Peyer's patch (tissue), 4 donors: ENCODE results near the gene AKAP17A.

Experiments
- POLR2A ChIP-seq, 2 donors: fragments of 450-650 bp; IDR thresholded peaks; one replicate each; pipeline ENCODE4 v1.5.1; 2017; ENCODE audit warnings: antibody characterized with exemption in 2 of 2, mild to moderate bottlenecking in 2 of 2, moderate library complexity in 2 of 2
- TF ChIP-seq, protein P1 (sequence below), 6 experiments: fragments of 450-650 bp in 4 of 6; fragments of 200-600 bp in 2 of 6; sonication (generic) in 1 of 6; IDR thresholded peaks; one replicate each; pipeline ENCODE4 v1.5.1; 2017 to 2019; ENCODE audit warnings: antibody characterized with exemption in 6 of 6, mild to moderate bottlenecking in 3 of 6, moderate library complexity in 1 of 6

DNA sequence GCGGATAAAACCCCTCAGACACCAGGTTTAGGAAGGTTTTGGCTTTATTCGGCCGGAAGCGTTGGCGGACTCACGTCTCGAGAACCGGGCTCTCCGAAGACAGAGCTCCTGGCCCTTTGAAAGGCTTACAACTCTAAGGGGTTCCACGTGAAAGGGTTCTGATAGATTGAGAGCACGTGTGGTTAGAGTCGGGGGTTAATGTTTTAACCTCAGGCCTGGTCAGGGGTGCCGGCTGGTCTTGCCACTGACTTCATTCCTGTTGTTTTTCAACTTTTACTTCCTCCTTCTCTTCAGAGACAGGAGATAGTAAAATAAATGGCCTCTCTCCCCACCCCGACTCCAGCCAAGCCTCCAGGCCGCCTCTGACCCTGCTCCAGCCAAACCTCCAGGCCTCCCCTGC is 18.8 kb downstream of the AKAP17A start:
- TF ChIP-seq, protein P1, sequence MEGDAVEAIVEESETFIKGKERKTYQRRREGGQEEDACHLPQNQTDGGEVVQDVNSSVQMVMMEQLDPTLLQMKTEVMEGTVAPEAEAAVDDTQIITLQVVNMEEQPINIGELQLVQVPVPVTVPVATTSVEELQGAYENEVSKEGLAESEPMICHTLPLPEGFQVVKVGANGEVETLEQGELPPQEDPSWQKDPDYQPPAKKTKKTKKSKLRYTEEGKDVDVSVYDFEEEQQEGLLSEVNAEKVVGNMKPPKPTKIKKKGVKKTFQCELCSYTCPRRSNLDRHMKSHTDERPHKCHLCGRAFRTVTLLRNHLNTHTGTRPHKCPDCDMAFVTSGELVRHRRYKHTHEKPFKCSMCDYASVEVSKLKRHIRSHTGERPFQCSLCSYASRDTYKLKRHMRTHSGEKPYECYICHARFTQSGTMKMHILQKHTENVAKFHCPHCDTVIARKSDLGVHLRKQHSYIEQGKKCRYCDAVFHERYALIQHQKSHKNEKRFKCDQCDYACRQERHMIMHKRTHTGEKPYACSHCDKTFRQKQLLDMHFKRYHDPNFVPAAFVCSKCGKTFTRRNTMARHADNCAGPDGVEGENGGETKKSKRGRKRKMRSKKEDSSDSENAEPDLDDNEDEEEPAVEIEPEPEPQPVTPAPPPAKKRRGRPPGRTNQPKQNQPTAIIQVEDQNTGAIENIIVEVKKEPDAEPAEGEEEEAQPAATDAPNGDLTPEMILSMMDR (IDR thresholded peaks at IDR 0.05) = no peak
- no peak for TF ChIP-seq POLR2A (IDR thresholded peaks at IDR 0.05)
